HCT116 (cell line): Measurements from ENCODE around the gene IMMP2L. TPM values are rescaled to one million over a fixed set of nuclear protein-coding genes. Genes with fewer than 3 reads are reported as not detected.

ENCODE experiments used
- ATAC-seq: fragments of 200-7000 bp; cut with Tn5 transposase; 2 replicates; pipeline ENCODE4 v1.9.1; 2020; ENCODE audit warnings: mild to moderate bottlenecking, moderate library complexity
- BruUV-seq: library from RNA; stranded (reverse); fragments of 400-500 nt; replicated peaks from 2 replicates; lab custom pipeline; 2021; lab: Mats Ljungman, UMichigan
- CTCF ChIA-PET: fragments of 300-600 bp; sonication (Branson Sonifier 250); formaldehyde crosslinking; loops from one replicate; lab custom pipeline; 2021; ENCODE audit warnings: antibody characterized with exemption; lab: Charles Lee
- POLR2A ChIA-PET: fragments of 300-600, 350-600 bp; sonication (Branson Sonifier 250); formaldehyde crosslinking; loops from one replicate; lab custom pipeline; 2021; ENCODE audit warnings: antibody characterized with exemption; lab: Charles Lee
- RAD21 ChIA-PET, 2 experiments: fragments of 300-600 bp; sonication (Branson Sonifier 250); formaldehyde crosslinking; loops; one replicate each; lab custom pipeline; 2023; ENCODE audit warnings: low total read pairs in 2 of 2; ENCODE audit not compliant: uncharacterized antibody in 2 of 2, unreplicated experiment in 2 of 2, low non-redundant PET in 1 of 2; lab: Charles Lee
- DNase-seq: peaks from one replicate; pipeline ENCODE4 v3.0.0-alpha.2; 2010; ENCODE audit warnings: low read depth, low spot score
- H2AFZ ChIP-seq: fragments of 200-600 bp; shearing (Covaris generic), sonication (generic); 2 replicates; pipeline ENCODE4 v1.6.1; 2017; ENCODE audit warnings: low read depth, mixed run types, mixed read lengths, antibody characterized with exemption, low read length; ENCODE audit not compliant: poor library complexity, severe bottlenecking
- H3K27ac ChIP-seq: 2 replicates; pipeline ENCODE4 v1.5.1; 2012; ENCODE audit warnings: low read depth, low read length
- H3K27me3 ChIP-seq: fragments of 200-600 bp; sonication (generic); 2 replicates; pipeline ENCODE4 v1.6.1; 2016; ENCODE audit warnings: mixed run types, low read length, mixed read lengths; ENCODE audit not compliant: insufficient read depth
- H3K36me3 ChIP-seq, 2 experiments: fragments of 200-500 bp in 1 of 2; fragments of 200-600 bp in 1 of 2; sonication (Bioruptor generic) in 1 of 2; sonication (generic) in 1 of 2; 2 replicates each; pipeline versions ENCODE4 v1.5.1 to v1.6.1; 2014 to 2016; ENCODE audit warnings: low read length in 2 of 2, inconsistent platforms in 1 of 2, mixed read lengths in 1 of 2, mixed run types in 1 of 2; ENCODE audit not compliant: insufficient read depth in 2 of 2, control insufficient read depth in 1 of 2
- H3K4me1 ChIP-seq, 2 experiments: fragments of 200-600 bp in 1 of 2; sonication (generic) in 1 of 2; 2 replicates each; pipeline versions ENCODE4 v1.5.1 to v1.6.1; 2012 to 2017; ENCODE audit warnings: low read length in 2 of 2, inconsistent platforms in 1 of 2, mild to moderate bottlenecking in 1 of 2, mixed read lengths in 1 of 2, mixed run types in 1 of 2, moderate library complexity in 1 of 2; ENCODE audit not compliant: insufficient read depth in 2 of 2, control insufficient read depth in 1 of 2
- H3K4me2 ChIP-seq: fragments of 200-600 bp; sonication (generic); 2 replicates; pipeline ENCODE4 v1.6.1; 2017; ENCODE audit warnings: mixed run types, low read length, mixed read lengths
- H3K4me3 ChIP-seq, 2 experiments: fragments of 200-600 bp in 1 of 2; sonication (generic) in 1 of 2; replicated peaks in 1 of 2; 2 replicates each; pipeline ENCODE4 v1.5.1; 2011 to 2016; ENCODE audit warnings: low read length in 2 of 2, control low read depth in 1 of 2, low read depth in 1 of 2, mild to moderate bottlenecking in 1 of 2, mixed read lengths in 1 of 2, mixed run types in 1 of 2
- H3K79me2 ChIP-seq: fragments of 200-600 bp; sonication (generic); 2 replicates; pipeline ENCODE4 v1.6.1; 2017; ENCODE audit warnings: mild to moderate bottlenecking, mixed run types, low read length, moderate library complexity, mixed read lengths; ENCODE audit not compliant: insufficient read depth
- H3K9ac ChIP-seq: fragments of 200-600 bp; sonication (generic); 2 replicates; pipeline ENCODE4 v1.6.1; 2016; ENCODE audit warnings: low read length, mixed read lengths
- H3K9me2 ChIP-seq: fragments of 200-600 bp; sonication (generic), shearing (Covaris generic); 2 replicates; pipeline ENCODE4 v1.6.1; 2017; ENCODE audit warnings: mixed run types, mild to moderate bottlenecking, moderate library complexity; ENCODE audit not compliant: insufficient read depth
- H3K9me3 ChIP-seq, 2 experiments: fragments of 200-500 bp in 1 of 2; fragments of 200-600 bp in 1 of 2; sonication (Bioruptor generic) in 1 of 2; sonication (generic) in 1 of 2; 2 replicates each; pipeline ENCODE4 v1.6.1; 2014 to 2017; ENCODE audit warnings: low read length in 2 of 2, mixed read lengths in 2 of 2, inconsistent platforms in 1 of 2, low read depth in 1 of 2, mild to moderate bottlenecking in 1 of 2, mixed run types in 1 of 2, moderate library complexity in 1 of 2; ENCODE audit not compliant: control insufficient read depth in 1 of 2, insufficient read depth in 1 of 2
- H4K20me1 ChIP-seq: fragments of 200-600 bp; sonication (generic), shearing (Covaris generic); 2 replicates; pipeline ENCODE4 v1.6.1; 2017; ENCODE audit warnings: mixed run types, mild to moderate bottlenecking, moderate library complexity; ENCODE audit not compliant: insufficient read depth
- CBX3 ChIP-seq: IDR thresholded peaks from 2 replicates; pipeline ENCODE4 v1.6.1; 2012; ENCODE audit warnings: low read depth
- EZH2 ChIP-seq: fragments of 200-600 bp; sonication (generic); IDR thresholded peaks from 2 replicates; pipeline ENCODE4 v1.6.1; 2017; ENCODE audit warnings: antibody characterized with exemption, mixed run types
- EZH2phosphoT487 ChIP-seq: fragments of 200-600 bp; IDR thresholded peaks from 2 replicates; pipeline ENCODE4 v1.6.1; 2018; ENCODE audit warnings: antibody characterized with exemption, borderline replicate concordance
- SIN3A ChIP-seq: IDR thresholded peaks from 2 replicates; pipeline ENCODE4 v1.6.1; 2012; ENCODE audit warnings: low read depth
- SRF ChIP-seq: IDR thresholded peaks from 2 replicates; pipeline ENCODE4 v1.6.1; 2012; ENCODE audit warnings: low read depth
- TCF7L2 ChIP-seq: IDR thresholded peaks from 2 replicates; pipeline ENCODE4 v1.7.0; 2011; ENCODE audit warnings: borderline replicate concordance, inconsistent platforms; ENCODE audit not compliant: insufficient read depth, insufficient read length; ENCODE audit errors: extremely low read depth
- YY1 ChIP-seq: IDR thresholded peaks from 2 replicates; pipeline ENCODE4 v1.6.1; 2011; ENCODE audit warnings: low read length, low read depth, moderate library complexity, mild to moderate bottlenecking; ENCODE audit not compliant: insufficient replicate concordance; ENCODE audit errors: extremely low read depth
- intact Hi-C: fragments of 100-400 bp; cut with micrococcal nuclease; formaldehyde crosslinking; loops from 2 replicates; pipeline ENCODE4 v1.10.0; 2022
- total RNA-seq: library from RNA; stranded (reverse); gene quantifications from one replicate; pipeline ENCODE4 v1.2.1, GENCODE V29; 2021; ENCODE audit not compliant: unreplicated experiment
- TF ChIP-seq, protein P1 (sequence below): IDR thresholded peaks from 2 replicates; pipeline ENCODE4 v1.6.1; 2011; ENCODE audit warnings: mild to moderate bottlenecking, low read length, moderate library complexity; ENCODE audit not compliant: insufficient replicate concordance; ENCODE audit errors: extremely low read depth
- TF ChIP-seq, protein P2 (sequence below), 3 experiments: fragments of 200-600 bp in 1 of 3; sonication (generic) in 1 of 3; IDR thresholded peaks in 2 of 3; conservative IDR thresholded peaks in 1 of 3; 2 replicates each; pipeline ENCODE4 v1.5.1; 2012 to 2017; ENCODE audit warnings: low read depth in 2 of 3, low read length in 2 of 3, antibody characterized with exemption in 1 of 3, borderline replicate concordance in 1 of 3, control low read depth in 1 of 3, mild to moderate bottlenecking in 1 of 3, mixed read lengths in 1 of 3, mixed run types in 1 of 3, moderate library complexity in 1 of 3; ENCODE audit not compliant: insufficient read depth in 1 of 3
- TF ChIP-seq, protein P3 (sequence below): IDR thresholded peaks from 2 replicates; pipeline ENCODE4 v1.6.1; 2012; ENCODE audit warnings: low read depth
- TF ChIP-seq, protein P4 (sequence below): IDR thresholded peaks from 2 replicates; pipeline ENCODE4 v1.6.1; 2012

The IMMP2L gene
- total RNA-seq, 1 experiment from 2014 or later = 21.1 TPM

DNA sequence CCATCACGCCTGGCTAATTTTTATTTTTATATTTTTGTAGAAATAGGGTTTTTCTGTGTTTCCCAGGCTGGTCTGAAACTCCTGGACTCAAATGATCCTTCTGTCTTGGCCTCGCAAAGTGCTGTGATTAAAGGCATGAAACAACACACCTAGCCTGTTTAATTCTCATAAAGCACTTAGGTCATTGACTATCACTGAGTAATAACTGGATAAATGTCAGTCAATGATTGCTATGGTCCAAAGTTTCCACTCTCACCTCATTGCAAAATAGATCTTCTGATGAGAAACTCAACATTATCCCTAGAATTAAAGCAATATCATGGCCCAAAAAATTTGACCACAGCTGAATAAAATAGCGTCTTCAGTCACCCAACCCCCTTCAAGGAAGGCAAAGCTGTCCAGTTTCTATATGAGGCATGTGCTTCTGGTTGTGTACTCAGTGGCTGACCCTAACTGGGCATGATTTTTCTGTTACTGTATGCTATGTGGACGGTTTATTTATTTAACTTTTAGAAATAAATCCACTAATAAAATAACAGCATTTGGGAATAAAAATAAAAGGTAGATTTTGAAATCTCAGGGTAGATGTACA is 557.9 kb downstream of the IMMP2L start:
- H3K9me3 ChIP-seq = no peaks in the 10 kb centered on the region
- DNase-seq = no peak
- intact Hi-C loops = no loop called here
- TF ChIP-seq SIN3A = no peak
- no peak for TF ChIP-seq EZH2
- TF ChIP-seq, protein P1, sequence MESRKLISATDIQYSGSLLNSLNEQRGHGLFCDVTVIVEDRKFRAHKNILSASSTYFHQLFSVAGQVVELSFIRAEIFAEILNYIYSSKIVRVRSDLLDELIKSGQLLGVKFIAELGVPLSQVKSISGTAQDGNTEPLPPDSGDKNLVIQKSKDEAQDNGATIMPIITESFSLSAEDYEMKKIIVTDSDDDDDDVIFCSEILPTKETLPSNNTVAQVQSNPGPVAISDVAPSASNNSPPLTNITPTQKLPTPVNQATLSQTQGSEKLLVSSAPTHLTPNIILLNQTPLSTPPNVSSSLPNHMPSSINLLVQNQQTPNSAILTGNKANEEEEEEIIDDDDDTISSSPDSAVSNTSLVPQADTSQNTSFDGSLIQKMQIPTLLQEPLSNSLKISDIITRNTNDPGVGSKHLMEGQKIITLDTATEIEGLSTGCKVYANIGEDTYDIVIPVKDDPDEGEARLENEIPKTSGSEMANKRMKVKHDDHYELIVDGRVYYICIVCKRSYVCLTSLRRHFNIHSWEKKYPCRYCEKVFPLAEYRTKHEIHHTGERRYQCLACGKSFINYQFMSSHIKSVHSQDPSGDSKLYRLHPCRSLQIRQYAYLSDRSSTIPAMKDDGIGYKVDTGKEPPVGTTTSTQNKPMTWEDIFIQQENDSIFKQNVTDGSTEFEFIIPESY = no peak
- no peak for TF ChIP-seq TCF7L2
- TF ChIP-seq, protein P2, sequence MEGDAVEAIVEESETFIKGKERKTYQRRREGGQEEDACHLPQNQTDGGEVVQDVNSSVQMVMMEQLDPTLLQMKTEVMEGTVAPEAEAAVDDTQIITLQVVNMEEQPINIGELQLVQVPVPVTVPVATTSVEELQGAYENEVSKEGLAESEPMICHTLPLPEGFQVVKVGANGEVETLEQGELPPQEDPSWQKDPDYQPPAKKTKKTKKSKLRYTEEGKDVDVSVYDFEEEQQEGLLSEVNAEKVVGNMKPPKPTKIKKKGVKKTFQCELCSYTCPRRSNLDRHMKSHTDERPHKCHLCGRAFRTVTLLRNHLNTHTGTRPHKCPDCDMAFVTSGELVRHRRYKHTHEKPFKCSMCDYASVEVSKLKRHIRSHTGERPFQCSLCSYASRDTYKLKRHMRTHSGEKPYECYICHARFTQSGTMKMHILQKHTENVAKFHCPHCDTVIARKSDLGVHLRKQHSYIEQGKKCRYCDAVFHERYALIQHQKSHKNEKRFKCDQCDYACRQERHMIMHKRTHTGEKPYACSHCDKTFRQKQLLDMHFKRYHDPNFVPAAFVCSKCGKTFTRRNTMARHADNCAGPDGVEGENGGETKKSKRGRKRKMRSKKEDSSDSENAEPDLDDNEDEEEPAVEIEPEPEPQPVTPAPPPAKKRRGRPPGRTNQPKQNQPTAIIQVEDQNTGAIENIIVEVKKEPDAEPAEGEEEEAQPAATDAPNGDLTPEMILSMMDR (IDR thresholded peaks at IDR 0.05 in 2 of 3, conservative IDR thresholded peaks at IDR 0.05 in 1 of 3; ENCODE audit: borderline replicate concordance in 1 of 3, insufficient read depth in 1 of 3, low read depth in 2 of 3, low read length in 2 of 3) = no peak
- no peak for TF ChIP-seq YY1
- no peak for TF ChIP-seq EZH2phosphoT487
- no peak for TF ChIP-seq CBX3
- TF ChIP-seq SRF = no peak
- TF ChIP-seq, protein P3, sequence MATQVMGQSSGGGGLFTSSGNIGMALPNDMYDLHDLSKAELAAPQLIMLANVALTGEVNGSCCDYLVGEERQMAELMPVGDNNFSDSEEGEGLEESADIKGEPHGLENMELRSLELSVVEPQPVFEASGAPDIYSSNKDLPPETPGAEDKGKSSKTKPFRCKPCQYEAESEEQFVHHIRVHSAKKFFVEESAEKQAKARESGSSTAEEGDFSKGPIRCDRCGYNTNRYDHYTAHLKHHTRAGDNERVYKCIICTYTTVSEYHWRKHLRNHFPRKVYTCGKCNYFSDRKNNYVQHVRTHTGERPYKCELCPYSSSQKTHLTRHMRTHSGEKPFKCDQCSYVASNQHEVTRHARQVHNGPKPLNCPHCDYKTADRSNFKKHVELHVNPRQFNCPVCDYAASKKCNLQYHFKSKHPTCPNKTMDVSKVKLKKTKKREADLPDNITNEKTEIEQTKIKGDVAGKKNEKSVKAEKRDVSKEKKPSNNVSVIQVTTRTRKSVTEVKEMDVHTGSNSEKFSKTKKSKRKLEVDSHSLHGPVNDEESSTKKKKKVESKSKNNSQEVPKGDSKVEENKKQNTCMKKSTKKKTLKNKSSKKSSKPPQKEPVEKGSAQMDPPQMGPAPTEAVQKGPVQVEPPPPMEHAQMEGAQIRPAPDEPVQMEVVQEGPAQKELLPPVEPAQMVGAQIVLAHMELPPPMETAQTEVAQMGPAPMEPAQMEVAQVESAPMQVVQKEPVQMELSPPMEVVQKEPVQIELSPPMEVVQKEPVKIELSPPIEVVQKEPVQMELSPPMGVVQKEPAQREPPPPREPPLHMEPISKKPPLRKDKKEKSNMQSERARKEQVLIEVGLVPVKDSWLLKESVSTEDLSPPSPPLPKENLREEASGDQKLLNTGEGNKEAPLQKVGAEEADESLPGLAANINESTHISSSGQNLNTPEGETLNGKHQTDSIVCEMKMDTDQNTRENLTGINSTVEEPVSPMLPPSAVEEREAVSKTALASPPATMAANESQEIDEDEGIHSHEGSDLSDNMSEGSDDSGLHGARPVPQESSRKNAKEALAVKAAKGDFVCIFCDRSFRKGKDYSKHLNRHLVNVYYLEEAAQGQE = no peak
- TF ChIP-seq, protein P4, sequence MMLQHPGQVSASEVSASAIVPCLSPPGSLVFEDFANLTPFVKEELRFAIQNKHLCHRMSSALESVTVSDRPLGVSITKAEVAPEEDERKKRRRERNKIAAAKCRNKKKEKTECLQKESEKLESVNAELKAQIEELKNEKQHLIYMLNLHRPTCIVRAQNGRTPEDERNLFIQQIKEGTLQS = no peak
- no peak overlapping the region for H3K4me3 ChIP-seq
- ChIA-PET POLR2A (no interaction called here), CTCF (no interaction called here), RAD21 (no interaction called here)
- no peaks in the 10 kb centered on the region for H3K79me2 ChIP-seq
- no peaks in the 10 kb centered on the region for H3K27me3 ChIP-seq
- no peaks in the 10 kb centered on the region for H3K4me1 ChIP-seq
- no peak for ATAC-seq
- H3K36me3 ChIP-seq = no peaks in the 10 kb centered on the region
- H3K27ac ChIP-seq = no peak overlapping the region
- no peak overlapping the region for H3K9ac ChIP-seq
- no TSS peak for BruUV-seq
- no peaks in the 10 kb centered on the region for H4K20me1 ChIP-seq
- H2AFZ ChIP-seq = no peak overlapping the region
- H3K4me2 ChIP-seq = no peak overlapping the region
- H3K9me2 ChIP-seq = no peaks in the 10 kb centered on the region
